Measurements from ENCODE around the gene NHEJ1.

NHEJ1 gene

GRCh38 chr2:219182331-219183150 lies 21.9 kb upstream of the NHEJ1 start:
- no peak for DNase-seq (ENCODE audit: low read depth in 2 of 2)

- DNase-seq (ENCODE audit: low read depth in 2 of 2), result no peak
Measured at GRCh38 chr2:219181531-219181930, 20.9 kb upstream of the NHEJ1 start.

GRCh38 chr2:219180961-219181360 lies 20.3 kb upstream of the NHEJ1 start:
- DNase-seq (ENCODE audit: low read depth in 2 of 2), result no peak

GRCh38 chr2:219179601-219180465 lies 19.2 kb upstream of the NHEJ1 start:
- no peak for DNase-seq (ENCODE audit: low read depth in 2 of 2)

GRCh38 chr2:219178377-219179175 lies 18.0 kb upstream of the NHEJ1 start:
- no peak for DNase-seq (ENCODE audit: low read depth in 2 of 2)

GRCh38 chr2:219177552-219178376 lies 17.1 kb upstream of the NHEJ1 start, which contains the start of gene RETREG2:
RETREG2 (plus strand) TSS chr2:219178275; CDS start chr2:219178353, 78 bp downstream.
- DNase-seq (ENCODE audit: low read depth in 2 of 2), result peak; percentile 58 to 59

- DNase-seq (ENCODE audit: low read depth in 2 of 2), result peak; percentile 54 to 70
Measured at GRCh38 chr2:219176818-219177551, 16.4 kb upstream of the NHEJ1 start, which contains the start of gene CNPPD1. CNPPD1 (minus strand) TSS chr2:219176925; CDS start chr2:219176828, 97 bp downstream.

GRCh38 chr2:219175928-219176817 lies 15.6 kb upstream of the NHEJ1 start:
- DNase-seq (ENCODE audit: low read depth in 2 of 2), result no peak

- no peak for DNase-seq (ENCODE audit: low read depth in 2 of 2)
Measured at GRCh38 chr2:219175486-219175885, 14.9 kb upstream of the NHEJ1 start.

- no peak for DNase-seq (ENCODE audit: low read depth in 2 of 2)
Measured at GRCh38 chr2:219174801-219175200, 14.2 kb upstream of the NHEJ1 start.

GRCh38 chr2:219174146-219174545 lies 13.5 kb upstream of the NHEJ1 start:
- DNase-seq (ENCODE audit: low read depth in 2 of 2), result no peak

GRCh38 chr2:219173176-219173575 lies 12.6 kb upstream of the NHEJ1 start:
- no peak for DNase-seq (ENCODE audit: low read depth in 2 of 2)

- DNase-seq (ENCODE audit: low read depth in 2 of 2), result no peak
Measured at GRCh38 chr2:219172231-219173154, 11.9 kb upstream of the NHEJ1 start.

GRCh38 chr2:219171231-219171651 lies 10.6 kb upstream of the NHEJ1 start:
- DNase-seq (ENCODE audit: low read depth in 2 of 2), result no peak

GRCh38 chr2:219169930-219170654 lies 9.5 kb upstream of the NHEJ1 start, which contains the start of gene SLC23A3:
SLC23A3 (minus strand) TSS chr2:219170029; CDS start chr2:219169984, 45 bp downstream.
- DNase-seq (ENCODE audit: low read depth in 2 of 2), result no peak

- DNase-seq (ENCODE audit: low read depth in 2 of 2), result no peak
Measured at GRCh38 chr2:219168932-219169331, 8.3 kb upstream of the NHEJ1 start.

GRCh38 chr2:219168526-219168925 lies 7.9 kb upstream of the NHEJ1 start:
- DNase-seq (ENCODE audit: low read depth in 2 of 2), result no peak

All from activated CD8-positive, alpha-beta memory T cell treated with anti-CD3 and anti-CD28 coated beads for 4 hours (primary cell).